ENCODE measurements around the gene ABHD13.
"Not testable (repeated sequence)": the region's sequence is repeated elsewhere in the genome, so short reads cannot be mapped to it uniquely, and the experiment has no call there.

ABHD13 gene

DNA sequence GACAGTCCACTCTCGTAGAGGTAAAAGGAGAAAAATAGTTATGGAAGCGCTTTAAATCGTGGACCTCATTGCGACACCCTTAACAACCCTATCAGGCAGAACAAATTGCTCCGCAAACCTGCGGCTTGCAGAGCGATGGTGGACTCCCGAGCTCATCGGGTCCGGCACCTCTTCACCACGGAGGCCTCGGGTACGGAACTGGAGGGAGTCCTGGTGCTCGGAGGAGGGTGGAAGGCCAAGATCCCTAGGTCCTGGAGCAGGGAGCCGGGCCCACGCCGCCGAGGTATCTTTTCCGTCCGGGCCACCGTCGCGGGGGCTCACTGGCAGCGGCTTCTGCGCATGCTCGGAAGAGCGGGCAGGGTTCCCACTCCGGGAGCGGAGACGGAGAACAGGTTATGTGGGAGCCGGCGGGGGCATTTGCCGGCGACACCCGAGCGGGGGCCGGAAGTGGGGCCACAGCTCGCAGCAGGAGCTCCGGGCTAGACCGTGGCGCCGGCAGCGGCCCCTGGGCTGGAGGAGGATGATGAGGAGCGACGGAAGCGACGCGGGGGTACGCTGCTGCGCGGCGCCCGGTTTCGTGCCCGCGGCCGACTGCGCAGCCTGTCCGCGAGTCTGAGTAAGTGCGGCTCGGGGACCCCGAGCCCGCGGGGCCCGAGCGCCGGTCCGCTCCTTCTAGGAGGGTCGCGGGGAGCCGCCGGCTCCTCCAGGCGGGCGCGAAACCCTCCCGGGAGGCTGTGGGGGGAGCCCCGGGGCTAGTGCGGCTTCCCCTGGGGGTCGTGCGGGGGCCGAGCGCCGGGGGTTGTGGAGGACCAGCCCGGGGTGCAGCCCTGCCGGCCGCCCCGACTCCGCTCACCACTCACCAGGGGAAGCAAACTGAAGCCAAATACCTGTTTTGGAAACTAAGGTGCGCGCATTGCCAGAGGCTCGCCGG lies at the start of gene ABHD13:
Gene ABHD13 (plus strand): TSS at position 349 of the 931 bp plus-strand sequence. CDS start 10,827 bp downstream, outside the sequence.
- peak; percentile 97 for DNase-seq

DNA sequence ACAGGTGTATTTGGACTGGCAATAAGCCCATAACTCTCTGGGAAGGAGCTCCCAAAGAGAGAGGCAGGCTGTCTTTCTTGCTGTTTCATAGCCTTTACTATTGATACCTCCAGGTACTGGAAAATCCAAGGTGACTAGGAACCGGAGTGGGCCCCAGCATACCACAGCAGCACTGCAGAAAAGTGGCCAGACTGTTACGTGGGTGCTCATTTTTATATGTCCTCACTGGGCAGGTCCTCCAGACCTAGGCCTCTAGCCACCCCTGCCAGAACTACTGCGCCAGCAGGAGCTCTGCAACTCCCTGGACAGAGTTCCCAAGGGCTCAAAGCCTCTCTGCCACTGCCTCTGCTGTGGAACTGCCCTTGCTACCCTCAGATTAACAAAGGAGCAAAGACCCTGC lies 49.3 kb upstream of the ABHD13 start:
- no peak for DNase-seq

DNA sequence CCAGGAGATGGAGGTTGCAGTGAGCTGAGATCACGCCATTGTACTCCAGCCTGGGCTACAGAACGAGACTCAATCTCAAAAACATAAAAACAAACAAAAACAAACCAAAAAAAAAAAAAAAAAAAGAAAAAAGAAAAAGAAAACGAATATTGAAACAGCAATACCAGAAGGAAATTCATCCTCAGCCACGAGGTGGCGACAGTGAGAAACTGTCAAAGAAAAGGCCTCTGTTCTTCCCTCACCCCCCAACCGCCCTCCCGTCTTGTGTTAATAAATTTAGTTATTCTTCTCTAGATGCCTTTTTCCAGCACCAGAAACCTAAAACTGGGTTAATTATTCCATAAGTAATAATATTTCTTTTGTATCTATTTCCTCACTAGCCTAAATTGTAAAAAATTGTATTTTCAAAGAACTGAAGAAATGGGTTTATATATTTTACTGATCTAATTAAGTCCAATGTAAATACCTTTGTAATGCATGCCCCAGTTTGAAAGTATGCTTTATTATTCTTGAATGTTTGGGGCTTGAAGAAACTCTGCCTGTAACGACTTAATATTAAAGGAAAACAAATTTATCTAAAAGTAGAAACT lies 41.4 kb upstream of the ABHD13 start:
- no peak for DNase-seq

DNA sequence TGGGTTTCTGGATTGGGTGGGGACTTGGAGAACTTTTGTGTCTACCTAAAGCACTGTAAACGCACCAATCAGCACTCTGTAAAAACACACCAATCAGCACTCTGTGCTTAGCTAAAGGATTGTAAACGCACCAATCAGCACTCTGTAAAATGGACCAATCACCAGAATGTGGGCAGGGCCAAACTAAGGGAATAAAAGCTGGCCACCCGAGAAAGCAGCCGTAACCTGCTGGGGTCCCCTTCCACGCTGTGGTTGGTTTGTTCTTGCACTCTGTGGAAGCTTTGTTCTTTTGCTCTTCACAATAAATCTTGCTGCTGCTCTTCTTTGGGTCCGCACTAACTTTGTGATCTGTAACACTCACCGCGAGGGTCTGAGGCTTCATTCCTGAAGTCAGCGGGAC lies 40.1 kb upstream of the ABHD13 start:
- no peak for DNase-seq

DNA sequence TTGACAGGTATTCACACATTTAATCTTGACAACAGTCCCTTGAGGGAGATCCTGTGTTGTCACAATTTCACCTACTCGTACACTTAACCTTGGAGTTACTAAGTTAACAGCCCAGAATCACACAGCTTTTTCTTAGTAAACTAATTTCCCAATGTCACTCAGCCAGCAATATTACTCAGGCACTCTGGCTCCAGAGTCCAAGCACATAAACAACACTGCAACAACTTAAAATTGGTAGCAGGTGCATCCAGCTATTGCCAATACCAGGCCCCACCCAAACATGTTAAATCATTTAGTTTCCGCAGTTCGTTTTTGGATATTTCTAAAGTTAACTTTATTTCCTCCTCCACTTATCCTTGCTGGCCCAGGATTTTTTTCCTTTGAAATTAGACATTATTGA lies 35.5 kb upstream of the ABHD13 start:
- DNase-seq, result no peak

DNA sequence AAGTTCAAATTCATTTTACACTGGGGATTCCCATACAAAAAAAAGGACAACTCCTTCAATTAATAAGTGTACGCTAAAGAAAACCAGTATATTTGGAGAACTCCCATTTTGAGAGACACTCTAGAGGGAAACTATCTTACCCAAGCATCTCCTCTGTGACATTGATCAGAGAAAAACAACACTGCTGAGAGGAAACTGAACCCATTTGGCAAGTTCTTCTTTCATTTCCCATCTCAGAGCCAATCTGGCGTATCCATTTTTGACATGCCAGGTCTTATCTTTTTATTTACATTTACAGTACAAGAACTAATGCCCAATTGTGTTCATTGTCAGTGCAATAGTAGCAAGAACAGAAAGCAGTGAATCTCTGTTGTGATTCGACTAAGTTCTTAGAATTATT lies 33.0 kb upstream of the ABHD13 start:
- no peak for DNase-seq

DNA sequence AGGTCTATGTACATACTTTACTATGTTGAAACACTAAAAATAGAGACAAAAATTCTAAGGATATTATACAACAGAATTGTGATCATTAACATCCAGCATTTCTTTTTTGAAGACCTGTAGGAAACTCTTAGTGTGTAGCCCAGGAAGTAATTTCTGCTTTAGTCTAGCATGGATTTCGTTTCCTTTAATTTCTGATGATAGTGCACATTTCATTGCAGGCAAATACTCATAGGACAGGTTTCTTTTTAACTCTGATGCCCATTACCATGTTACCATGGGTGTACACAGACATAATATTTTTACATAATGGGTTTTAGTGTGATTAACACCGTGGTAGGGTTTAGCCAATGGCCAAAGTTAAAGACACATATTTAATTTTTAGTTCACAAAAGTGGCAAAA lies 29.9 kb upstream of the ABHD13 start:
- no peak for DNase-seq

DNA sequence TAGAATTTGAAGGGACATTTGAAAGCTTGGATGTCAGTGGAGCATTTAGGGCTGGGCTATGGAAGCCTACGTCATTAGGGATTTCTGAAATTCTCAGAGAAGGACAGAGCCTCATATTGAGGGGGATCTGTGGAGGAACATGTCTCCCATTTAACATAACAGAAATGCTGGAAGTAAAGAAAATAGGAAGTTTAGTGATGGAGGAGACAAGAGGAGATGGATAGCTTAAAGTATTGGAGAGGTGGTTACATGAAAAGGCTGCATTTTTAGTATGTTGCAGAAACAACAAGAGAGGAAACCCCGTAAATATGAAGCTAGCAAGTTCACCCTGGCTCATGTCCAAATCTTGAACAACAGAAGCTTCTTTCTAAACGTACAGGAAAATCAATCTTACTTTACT lies 27.3 kb upstream of the ABHD13 start:
- DNase-seq, result no peak

DNA sequence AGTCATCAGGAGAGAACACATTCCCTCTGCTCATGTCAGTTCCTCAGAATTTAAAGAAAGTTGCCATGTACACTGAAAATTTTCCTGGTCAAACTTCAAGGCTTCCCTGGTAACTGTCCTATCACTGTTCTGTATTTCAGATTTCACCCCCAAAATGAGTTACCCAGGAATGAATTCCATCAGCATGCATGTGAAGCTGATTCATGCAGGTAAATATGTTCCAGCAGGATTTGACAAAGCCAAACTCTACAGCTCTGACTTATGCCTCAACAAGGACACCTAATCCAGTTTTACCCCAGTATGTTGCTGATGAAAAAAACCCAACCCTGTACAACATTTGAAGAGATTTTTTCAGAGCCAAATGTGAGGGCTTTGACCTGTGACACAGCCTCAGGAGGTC lies 24.4 kb upstream of the ABHD13 start:
- no peak for DNase-seq

DNA sequence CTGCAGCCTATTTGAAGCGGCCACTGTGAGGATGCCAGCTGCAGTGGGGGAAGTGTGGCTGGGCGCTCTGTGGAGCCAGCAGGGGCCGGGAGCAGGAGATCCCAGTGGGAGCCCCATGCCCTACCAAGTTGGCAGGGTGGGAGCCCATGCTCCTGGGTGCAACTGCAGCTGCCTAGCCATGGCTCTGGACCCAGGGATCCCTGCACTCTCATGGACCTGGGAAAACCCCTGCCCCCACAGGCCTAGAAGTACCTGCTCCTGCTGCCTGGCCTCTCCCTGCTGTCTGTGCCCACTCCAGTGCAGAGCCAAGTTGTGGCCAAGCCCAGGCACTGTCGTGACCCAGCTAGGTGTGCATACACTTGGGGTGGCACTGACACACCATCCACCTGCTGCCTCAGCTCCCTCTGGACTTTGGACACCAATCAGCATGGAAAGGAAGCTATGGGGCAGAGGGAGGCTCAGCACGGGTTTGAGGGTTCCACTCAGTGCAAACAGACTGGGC lies 23.7 kb upstream of the ABHD13 start:
- DNase-seq, result no peak

DNA sequence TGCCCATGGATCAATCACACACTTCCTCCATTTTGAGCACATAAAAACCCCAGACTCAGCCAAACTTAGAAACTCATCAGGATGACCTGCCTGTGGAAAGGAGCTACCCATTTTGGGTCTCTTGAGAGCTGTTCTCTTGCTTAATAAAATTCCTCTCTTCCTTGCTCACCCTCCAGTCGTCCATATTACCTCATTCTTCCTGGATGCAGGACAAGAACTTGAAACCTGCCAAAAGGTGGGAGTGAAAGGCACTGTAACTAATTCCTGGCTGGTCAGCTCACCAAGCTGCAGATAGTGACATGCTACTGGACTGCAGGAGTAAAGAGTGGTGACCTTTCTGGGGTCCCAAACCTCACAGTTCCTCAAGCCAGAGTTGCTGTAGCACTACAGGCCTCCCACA lies 23.0 kb upstream of the ABHD13 start:
- no peak for DNase-seq

DNA sequence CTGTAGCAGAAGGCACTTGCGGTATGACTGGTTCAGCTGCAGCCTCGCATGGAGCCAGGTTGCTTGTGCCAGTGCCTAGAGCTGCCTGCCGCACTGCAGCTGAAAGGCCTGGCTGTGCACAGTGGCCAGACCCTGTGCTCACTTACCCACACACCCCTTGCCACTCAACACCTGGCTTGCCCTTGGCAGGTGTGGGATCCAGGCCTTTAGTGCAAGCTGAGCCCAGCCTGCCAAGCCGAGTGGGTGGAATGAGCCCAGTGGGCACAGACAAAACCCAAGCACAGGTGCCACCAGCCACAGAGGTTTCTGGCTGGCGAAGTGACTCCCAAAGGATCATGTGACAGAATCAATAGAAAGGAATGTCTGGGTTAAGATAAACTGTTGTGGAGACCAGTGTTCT lies 22.3 kb upstream of the ABHD13 start:
- DNase-seq, result no peak

DNA sequence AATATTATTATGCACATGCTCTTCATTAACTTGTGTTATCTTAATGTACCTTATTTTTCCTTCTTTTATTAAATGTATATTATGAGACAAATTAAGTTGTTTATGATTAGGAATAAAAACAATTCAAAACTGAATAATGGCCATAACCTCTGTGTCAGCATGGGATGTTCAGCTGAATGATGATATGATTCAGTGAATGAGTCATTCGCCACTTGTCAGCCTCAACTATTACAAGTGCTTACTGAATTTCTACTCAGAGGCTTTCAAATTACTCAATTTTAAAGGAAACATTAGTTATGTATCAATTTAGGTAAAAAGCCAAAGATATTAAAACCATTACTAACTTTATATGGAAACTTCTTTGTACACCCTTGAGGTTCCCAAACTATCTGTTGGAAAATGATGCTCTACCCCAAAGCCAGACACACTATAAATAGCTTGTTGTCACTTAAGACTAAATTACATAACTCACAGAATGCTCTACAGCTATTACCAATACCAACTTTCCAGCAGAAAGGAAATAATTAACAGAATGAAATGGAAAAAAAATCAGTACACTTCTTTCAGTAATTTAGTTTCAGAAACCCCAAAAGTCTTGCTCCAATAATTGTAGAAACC lies 17.3 kb upstream of the ABHD13 start:
- DNase-seq, result no peak

DNA sequence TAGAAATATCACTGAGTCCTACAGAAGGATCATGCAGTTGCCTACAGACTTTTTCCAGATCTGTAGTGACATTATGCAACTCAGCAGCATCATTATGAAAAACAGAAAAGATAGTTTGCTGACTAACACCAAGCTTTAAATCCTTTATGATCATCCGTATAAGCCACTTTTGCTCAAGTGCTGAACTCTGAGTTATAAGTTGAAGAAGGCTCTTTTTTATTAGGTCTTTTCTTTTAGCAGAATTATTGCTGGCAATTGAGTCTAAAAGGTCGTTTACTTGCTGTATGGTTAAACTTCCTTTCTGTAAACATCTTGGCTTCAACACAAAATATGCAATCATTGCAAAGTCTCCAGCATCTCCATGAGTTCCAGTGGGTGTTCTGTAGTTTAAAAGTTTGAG lies 7.6 kb upstream of the ABHD13 start:
- no peak for DNase-seq

DNA sequence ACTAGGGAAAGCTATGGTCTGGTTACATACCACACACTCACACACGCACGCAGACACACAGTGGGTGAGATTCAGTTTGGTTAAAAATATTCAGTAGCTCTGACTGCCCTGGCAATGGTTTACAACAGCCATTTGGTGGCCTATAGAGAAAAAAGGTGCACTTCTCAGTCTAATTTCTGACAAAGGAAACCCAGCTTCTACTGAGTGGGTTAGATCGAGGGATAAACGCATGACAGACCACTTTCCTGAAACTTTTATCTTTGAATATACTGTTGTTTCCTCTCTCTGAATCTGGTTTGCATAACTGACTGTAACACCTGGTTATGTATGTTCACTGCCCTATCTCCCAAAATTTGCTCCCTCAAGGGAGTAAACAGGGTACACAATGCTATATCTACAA lies 5.3 kb upstream of the ABHD13 start:
- DNase-seq, result no peak

DNA sequence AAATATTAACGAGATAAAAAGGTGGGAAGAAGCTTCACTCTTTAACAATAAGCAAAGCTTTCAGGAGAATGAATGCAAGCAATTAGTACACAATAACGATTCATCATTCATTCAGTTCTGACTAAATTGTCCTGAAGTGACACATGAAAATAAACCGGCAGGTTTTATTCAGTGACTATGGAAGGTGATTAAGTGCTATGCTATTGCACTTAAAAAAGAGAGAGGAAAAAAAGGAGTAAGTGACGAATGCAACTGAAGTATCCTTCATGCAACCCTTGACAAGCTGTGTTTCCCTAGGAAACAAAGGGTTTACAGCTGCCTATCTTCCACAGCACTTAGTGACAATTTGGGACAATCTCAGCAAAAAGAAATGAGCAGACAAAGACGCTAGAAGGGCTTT lies 4.2 kb upstream of the ABHD13 start:
- no peak for DNase-seq

DNA sequence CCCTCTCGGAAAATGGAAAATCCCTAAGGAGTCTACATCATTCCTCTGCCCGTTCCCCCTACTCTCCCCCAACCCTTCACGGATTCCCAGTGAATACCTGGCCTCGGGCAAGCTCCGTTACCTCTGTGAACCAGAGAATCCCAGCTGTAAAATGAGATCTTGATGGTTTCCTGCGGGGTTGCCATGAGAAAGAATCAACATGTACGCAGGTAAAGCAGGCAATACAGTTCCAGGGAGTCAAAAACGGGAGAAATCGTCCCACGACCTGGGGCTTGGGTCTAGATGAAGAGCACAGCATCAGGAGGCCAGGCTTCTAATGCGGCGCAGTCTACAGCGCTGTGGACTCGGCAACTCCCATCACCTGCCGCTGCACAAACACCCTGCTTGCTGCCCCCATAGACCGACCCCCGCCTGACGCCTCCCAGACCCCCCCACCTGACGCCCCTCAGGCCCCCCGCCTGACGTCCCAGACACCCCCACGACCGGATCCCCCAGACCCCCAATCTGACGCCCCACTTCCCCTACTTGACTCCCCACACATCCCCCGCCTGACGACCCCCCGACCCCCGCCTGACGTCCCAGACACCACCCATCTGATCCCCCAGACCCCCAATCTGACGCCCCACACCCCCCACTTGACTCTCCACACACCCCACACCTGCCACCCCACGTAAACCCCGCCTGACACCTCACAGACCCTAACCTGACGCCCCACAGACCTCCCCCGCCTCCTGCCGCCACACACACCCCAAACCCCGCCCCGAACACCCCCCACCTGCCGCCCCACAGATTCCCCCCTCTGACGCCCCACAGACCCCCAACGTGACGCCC lies 3.5 kb upstream of the ABHD13 start:
- peak; percentile 77 for DNase-seq

DNA sequence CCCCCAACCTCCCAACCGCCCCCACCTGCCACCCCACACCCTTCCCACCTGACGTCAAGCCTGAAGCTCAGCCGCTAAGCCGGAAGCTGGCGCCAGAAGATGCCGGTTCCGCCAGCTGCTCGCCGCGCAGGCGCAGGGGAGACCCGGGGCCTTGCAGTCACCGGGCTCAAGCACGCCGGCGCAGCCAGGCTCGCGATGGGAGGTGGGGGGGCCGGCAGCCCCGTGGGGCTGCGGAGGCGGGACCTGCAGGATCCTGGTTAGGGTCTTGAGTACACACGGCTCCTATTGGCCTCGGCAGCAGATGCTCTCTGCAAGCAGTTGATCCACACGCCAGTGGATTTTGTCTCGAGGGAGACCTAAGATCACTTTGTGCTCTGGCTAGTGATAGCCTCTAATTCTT lies 2.8 kb upstream of the ABHD13 start, which contains the start of gene LIG4:
Gene LIG4 (minus strand): TSS at position 101 of the 400 bp plus-strand sequence. CDS start 4,268 bp downstream, outside the sequence.
- peak; percentile 99 for DNase-seq

DNA sequence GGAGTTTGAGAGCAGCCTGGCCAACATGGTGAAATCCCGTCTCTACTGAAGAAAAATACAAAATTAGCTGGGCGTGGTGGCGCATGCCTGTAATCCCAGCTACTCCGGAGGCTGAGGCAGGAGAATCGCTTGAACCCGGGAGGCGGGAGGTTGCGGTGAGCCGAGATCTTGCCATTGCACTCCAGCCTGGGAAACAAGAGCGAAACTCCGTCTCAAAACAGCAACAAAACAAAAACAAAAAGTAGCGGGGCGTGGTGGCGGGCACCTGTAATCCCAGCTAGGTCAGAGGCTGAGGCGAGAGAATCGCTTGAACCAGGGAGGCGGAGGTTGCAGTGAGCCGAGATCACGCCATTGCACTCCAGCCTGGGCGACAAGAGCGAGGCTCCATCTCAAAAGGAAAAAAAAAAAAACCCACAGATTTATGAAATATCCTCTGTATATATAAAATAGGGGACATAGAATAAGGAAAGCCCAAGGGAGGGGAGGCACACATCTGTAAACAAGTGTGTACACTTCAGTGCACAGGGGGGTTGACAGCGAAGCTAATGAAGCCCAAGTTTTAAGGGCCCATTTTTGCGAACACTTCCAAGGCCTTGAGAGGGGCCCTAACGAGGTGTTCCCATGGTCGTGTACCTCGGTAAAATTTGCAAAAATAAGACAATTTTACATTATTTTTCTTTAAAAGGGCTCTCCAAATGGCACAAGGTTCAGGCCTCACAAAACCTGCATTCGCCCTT lies 717 bp upstream of the ABHD13 start:
- DNase-seq, result not testable (repeated sequence)

DNA sequence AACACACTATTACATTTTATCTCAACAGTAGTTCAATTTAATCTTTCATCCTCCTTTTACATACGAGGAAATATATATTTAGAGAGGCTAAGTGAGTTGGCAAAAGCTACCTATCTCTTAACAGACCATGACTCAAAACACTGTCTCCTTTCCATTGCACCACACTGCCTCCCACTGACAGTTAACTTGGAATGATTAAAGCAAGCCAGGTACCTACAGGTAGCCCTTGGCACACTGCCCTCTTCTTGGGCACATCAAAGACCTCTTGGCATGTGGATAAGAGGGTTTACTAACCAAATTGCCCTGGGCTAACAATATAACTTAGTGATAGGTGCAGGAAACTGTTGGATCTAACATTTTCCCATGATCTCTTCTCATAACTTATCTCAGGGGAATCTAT lies 1.8 kb downstream of the ABHD13 start:
- no peak for DNase-seq

DNA sequence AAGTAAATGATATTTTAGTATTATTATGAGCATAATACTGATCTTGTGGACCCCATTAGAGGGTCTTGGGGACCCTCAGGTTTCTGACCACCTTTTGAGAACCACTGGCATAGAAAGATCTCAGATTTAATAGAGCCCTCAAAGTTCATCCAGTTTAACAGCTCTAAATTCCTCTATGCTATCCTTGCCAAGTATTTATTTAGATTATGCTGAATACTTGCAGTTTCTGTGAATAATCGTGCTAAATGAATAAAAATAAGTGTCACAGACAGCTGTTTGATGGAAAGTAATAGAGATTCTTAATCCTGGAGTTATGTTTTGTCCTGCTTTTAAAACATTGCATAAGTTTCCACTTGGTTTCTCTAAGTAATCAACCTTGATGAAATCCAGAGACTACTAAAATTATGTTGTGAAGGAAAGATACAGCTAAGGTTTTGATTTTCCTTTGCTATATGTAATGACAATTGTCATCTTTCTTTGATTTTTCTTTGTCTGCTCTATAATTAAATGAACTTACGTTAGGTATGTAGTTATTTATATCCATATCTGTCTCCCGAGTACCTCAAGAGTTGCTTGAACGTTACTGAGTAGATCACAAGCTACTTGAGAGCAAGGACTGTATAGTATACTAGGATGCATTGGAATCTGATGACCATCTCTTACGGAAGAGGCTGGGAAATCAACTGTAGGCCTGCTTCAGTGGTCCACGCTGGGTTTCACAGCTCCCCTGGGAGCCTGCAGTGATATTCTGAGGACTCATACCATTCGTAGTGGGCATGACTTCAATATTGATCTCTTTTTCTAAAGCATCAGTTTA lies 5.7 kb downstream of the ABHD13 start:
- DNase-seq, result no peak

Data from islet precursor cell (in vitro differentiated cells).